GM19324 (cell line): ENCODE measurements around the gene ADCY2.

ENCODE experiments used
- ATAC-seq: cut with Tn5 transposase; IDR thresholded peaks from one replicate; pipeline ENCODE4 v1.9.1; 2021; ENCODE audit warnings: mild to moderate bottlenecking, moderate library complexity; ENCODE audit not compliant: unreplicated experiment, low FRiP score

Gene ADCY2

GRCh38 chr5:7578071-7578470 lies 182.1 kb downstream of the ADCY2 start:
- no peak for ATAC-seq

DNA sequence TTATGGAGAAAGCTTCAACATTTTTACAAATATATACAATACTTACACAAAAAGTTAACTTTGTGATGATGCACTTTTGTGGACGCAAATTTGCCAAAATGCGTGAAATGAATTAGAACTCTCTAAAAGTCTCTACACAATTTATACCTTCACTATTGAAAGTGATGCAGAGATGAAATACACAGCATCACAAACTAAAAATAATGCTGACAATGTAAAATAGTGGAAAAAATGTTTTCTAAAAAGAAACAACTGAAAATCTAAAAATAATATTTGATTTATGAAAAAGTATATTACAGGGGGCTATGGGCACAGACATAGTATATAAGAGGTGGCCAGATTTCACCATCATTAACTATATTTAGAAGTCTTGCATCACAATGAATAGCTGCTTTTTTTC lies 188.8 kb downstream of the ADCY2 start:
- ATAC-seq, result no peak

GRCh38 chr5:7585807-7586206 lies 189.9 kb downstream of the ADCY2 start:
- ATAC-seq, result no peak

GRCh38 chr5:7586480-7586879 lies 190.5 kb downstream of the ADCY2 start:
- ATAC-seq, result no peak

DNA sequence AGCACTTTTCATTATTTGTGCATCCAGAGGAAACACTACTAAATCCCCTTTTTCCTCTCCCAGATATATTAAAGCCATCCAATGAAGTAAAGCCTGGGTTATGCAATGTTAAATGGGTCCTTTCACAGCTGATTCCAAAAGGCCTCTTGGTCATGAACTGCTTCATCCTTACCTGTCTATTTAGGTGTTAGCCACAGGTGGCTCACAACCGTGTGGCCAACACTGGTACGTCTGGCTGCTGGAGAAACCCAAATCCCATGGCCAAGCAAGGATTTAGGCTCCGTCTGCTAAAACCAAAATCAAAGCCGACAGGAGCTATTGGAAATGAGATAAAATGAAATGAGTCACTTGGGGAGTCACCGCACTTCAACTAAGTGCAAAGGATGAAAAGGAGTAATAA lies 193.9 kb downstream of the ADCY2 start:
- ATAC-seq, result no peak

DNA sequence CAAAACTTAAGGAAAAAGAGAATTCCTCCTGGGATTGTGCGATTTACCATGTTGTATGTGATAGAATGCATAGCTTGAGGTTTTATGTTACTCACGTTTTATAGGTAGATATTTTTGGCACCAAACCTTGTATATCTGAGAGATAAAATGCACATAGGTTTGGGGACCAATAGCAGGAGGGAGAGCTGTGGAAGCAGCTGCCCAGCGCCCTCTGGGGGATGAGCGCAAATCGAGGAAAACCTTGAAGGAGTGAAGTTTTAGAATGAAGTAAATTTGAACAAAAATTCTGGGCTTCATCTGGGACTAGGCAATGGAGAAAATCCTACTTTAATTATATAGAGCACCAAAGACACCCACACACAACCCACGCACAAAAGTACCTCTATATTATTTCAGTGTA lies 197.0 kb downstream of the ADCY2 start:
- ATAC-seq, result no peak

GRCh38 chr5:7597059-7597642 lies 201.2 kb downstream of the ADCY2 start:
- ATAC-seq, result no peak

GRCh38 chr5:7606840-7607465 lies 211.0 kb downstream of the ADCY2 start:
- no peak for ATAC-seq

GRCh38 chr5:7608772-7609171 lies 212.8 kb downstream of the ADCY2 start:
- no peak for ATAC-seq

DNA sequence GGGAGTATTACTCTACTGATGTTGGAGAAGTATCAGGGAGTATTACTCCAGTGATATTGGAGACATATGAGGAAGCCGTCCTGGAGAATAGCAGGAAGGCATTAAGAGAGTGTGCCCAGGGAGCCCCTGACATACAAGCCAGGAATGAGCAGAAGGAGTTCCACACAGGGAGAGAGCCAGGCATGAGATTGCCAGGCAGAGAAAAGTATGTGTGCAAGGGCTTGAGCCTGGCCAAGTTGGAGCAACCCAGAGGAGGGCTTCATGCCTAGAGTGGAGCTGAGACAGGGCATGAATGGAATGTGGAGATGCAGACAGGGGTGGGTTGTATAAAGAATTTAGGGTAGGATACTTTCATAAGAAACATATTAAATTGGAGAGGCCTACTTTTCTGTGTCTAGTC lies 213.8 kb downstream of the ADCY2 start:
- no peak for ATAC-seq

DNA sequence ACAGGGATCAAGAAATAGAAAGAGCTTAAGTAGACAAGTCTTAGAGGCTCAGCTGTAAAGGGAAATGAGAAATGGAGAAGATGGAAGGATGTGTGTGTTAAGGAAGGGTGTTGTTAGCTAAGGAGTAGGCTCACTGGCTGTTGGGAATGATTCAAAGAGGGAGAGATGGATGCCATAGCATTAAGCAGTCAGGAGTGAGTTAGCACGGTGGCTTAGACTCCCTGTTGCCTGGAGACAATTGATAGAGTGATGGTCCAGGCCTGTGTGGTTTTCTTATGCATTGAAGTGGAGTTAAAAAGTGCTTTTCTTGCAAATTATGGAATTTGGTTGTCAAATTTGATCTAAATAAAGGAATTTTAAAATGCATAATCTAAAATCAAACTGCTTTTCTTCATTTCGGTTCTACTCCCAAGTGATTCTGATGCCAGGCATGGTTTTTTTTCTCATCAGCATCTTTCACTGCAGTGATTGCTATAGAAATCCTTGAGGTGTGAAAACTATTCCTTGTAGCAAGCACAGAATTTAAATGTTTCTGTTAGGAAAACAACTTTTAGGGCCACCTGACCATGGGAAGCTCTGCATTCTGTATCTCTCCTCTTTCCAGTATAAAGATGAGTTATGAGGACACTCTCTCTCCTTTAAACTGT lies 214.7 kb downstream of the ADCY2 start:
- ATAC-seq, result no peak

DNA sequence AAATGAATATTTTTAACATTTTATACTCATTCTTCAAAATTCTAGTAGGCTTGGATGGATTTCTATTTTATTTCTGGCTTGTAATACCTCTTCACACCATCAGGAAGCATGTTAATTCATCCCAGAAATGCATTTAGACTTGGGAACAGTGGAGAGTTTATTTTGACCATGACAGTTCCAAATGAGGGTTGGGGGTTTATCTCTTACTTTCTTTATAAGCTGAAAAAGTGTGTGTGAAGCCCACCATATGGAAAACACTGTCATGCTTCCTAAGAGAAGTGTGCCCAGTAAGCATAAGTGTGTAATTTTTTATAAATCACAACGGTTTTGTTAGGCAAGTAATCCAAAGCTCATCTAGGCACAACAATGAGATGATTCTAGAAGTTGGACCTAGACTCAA lies 215.6 kb downstream of the ADCY2 start:
- no peak for ATAC-seq

DNA sequence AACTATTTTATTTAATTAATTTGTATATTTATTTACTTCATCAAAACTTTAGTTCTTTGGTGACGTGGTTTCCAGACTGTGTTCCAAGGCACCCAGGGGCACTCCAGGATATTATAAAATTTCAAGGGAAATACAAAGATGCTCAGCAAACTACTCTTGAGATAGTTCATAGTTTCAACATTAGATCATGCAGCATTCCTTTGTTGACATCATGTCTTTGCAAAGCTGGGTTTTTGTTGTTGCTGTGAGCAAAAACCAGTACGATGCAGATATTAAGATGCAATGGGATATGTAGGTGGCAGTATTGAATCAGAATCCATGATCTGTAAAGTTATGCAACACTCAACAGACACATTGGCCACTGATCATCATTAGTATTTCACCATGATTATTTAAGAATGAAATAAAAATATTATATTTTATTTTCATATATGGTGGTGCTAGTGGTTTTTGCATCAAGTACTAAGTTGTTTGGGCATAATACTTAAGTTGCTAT lies 219.7 kb downstream of the ADCY2 start:
- no peak for ATAC-seq

DNA sequence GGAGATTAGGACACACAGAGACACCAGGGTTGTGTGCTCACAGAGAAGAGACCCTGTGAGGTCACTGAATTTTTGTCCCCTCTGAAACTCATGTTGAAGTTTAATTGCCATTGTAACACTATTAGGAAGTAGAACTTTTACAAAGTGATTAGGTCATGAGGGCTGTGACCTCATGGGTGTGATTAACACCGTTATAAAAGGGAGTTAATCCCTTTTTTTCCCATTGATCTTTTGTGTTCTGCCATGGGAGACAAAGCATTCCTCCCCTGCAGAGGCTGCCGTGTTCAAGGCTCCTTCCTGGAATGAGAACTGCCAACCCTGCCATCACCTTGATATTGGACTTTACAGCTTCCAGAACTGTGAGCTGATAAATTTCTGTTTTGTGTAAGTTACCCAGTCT lies 221.0 kb downstream of the ADCY2 start:
- no peak for ATAC-seq

GRCh38 chr5:7622498-7622897 lies 226.6 kb downstream of the ADCY2 start:
- ATAC-seq, result no peak

GRCh38 chr5:7625740-7626139 lies 229.8 kb downstream of the ADCY2 start:
- ATAC-seq, result no peak

- no peak for ATAC-seq
Measured at GRCh38 chr5:7628248-7628647, 232.3 kb downstream of the ADCY2 start.

- no peak for ATAC-seq
Measured at GRCh38 chr5:7628820-7629219, 232.9 kb downstream of the ADCY2 start.

DNA sequence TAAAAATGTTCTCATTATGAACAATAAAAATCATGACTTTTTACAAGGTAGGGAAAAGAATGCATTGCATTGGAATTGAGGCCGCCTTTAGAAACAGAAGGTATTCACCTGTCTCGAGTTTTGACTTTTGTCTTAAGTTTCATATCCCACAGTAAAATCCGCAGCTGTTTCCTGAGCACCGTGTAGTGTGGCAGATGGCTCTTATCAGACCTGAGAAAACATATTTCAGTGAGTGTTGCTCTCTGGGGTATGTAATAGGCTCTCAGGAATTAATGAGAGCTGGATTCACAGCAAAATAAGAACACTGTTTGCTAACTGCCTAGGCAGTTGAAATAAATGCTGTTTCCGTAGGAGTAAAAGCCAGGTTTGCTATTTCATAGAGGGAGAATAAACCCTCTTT lies 233.6 kb downstream of the ADCY2 start:
- no peak for ATAC-seq

DNA sequence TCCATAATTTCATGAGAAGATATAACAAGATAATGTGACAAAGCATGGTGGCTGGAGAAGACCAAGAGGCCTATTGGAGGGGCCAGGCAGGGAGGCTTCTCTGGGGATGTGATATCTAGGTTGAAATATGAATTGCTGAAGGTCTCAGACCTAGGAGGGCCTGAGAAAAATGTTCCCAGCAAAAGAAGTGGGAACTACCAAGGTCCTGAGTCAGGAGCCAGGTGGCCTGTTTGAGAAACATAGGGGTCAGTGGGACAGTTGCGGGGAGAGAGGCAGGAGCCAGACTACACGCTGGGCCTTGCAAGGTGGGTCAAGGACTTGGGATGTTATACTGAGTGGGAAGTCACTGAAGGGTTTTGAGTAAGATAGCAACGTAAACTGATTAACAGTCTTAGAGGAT lies 238.9 kb downstream of the ADCY2 start:
- no peak for ATAC-seq

- no peak for ATAC-seq
Measured at GRCh38 chr5:7638456-7638855, 242.5 kb downstream of the ADCY2 start.

- no peak for ATAC-seq
Measured at GRCh38 chr5:7642029-7642428, 246.1 kb downstream of the ADCY2 start.
